GM03348 (cell line): ENCODE measurements around the gene TRAF3IP1.
"Not testable (repeated sequence)": the region's sequence is repeated elsewhere in the genome, so short reads cannot be mapped to it uniquely, and the experiment has no call there.

Source experiments
- DNase-seq: peaks from one replicate; pipeline ENCODE4 v3.0.0; 2012; ENCODE audit warnings: low spot score

The TRAF3IP1 gene

DNA sequence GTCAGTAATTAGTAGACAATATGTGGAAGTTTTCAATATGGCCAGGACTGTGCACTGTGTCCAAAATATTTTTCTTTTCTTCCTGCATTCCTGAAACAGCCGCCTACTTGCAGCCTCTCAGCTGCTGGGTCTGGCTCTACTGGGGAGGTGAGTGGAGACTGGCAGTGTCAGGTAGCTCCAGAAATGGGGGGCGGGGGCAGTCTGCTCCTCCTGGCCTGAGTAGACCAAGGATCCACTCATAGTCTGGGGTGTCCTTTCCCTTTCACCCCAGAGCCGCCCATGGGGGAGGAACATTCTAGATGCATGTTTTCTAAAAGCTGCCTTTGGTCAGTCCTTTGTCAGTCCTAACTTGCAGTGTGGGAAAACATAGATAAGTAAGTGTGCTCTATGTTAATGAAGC is 23.7 kb downstream of the TRAF3IP1 start:
- DNase-seq, result no peak

DNA sequence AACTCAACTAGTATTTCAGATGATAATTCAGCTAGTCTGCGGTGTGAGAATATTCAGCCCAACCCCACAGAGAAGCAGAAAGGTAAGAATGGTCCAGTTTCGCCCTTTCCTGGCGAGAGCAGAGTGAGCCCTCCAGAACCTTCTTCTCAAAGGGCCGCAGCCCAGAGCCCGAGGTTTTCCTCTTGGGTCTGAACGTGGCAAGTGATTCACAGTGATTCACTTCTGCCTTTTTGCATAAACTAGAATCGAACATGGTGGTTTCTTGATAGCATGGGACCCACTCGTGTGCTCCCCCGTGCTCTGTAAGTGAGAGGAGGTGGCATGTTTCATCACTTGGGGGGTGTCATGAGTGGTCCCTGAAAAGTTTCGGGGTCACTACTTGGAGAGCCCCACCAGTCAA is 24.2 kb downstream of the TRAF3IP1 start:
- DNase-seq, result no peak

DNA sequence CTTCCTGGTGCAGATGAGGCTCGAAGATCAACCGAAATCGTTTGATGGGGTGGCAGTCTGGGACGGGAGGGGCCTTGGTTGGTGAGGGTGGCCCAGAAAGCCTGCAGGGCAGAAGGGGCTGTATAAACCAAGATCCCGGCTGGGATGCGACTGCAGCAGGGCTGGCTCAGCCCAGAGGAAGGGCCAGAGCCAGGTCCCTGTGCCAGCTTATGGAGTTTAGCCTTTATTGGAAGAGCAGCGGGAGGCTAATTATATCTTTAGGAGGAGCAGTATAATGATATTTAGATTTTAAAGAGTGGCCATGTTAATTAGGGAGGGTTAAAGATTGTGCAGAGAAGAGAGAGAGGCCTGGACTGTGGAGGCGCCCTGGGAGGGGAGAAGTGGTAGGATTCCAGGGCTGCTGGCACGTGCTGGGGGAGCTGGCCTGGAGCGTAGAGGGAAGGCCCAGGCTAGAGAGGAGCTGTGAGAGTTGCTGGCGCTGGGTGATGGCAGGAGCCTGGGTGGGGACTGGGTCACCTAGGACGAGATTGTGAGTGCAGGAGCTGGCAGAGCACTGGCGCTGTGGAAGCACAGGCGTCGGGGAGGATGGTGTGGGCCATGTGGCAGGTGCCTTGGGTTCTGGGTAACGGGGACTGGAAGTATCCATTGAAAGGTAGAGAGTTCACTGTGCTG is 25.1 kb downstream of the TRAF3IP1 start:
- DNase-seq, result no peak

DNA sequence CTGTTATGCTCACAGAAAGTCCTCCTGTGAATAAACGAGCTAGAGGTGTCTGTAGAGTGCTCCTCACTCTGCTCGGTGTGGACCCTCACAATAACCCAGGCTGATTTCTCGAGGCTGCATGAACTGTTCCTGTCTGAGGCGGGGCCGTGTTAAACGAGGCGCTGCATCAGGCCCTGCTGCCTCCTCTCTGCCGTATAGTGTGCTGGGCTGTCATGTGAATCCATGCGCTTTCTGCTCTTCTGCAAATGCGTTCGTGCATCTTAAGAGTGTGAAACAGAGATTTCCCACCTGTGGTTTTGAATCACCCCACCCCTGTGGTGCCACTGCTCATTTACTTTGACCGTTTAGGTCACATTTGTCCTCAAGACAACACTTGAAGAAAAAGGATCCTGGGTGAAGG is 26.2 kb downstream of the TRAF3IP1 start:
- no peak for DNase-seq

DNA sequence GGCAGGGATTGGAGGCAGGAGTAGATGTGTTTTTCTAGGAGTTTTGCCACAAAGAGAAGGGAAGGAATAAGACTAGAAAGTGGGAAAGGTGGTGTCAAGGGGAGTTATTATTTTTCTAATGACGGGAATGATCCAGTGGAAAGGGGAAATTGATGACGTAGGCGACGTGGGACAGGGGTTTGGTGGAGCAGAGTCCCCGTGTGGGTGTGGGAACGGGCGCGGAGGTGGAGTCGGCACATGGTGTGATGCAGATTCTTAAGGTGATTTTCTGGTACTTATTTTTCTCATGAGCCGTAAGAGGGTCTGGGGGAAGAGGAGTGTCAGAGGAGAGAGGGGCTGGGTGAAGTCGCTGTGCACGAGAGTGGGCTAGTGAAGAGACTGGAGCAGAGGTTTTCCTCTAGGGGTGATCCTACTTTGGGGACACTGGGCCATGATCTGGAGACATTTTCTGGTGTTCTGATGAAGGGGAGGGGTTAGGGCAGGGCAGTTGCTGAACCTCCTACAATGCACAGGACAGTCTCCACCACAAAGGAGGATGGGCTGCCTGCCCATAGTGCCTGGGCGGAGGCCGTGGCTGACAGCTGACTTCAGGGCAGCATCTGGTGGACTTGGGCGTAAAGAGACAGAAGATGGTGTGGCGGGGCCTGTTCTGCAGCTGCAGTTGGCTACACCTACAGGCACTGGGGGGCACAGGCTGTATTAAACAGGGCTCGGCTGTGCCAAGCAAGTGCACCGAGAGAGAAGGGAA is 30.0 kb downstream of the TRAF3IP1 start:
- DNase-seq, result no peak

DNA sequence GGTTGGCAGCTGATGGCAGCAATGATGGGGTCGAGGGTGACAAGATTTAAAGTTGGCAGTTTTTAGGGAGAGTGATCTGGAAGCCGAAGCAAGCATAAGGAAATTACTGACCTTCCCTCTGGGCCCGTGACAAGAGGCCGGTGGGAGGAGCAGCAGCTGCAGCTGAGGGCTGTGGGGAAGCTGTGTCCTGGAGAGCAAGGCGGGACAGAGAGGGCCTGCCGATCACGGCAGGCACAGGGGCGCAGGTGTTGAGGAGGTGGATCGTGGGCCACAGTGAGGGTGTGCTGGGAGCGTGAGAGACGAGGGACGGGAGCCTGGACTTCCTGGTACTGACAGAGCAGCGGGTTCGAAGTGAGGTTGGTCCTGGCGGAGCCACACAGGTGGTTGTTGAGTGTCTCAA is 31.0 kb downstream of the TRAF3IP1 start:
- DNase-seq, result no peak

DNA sequence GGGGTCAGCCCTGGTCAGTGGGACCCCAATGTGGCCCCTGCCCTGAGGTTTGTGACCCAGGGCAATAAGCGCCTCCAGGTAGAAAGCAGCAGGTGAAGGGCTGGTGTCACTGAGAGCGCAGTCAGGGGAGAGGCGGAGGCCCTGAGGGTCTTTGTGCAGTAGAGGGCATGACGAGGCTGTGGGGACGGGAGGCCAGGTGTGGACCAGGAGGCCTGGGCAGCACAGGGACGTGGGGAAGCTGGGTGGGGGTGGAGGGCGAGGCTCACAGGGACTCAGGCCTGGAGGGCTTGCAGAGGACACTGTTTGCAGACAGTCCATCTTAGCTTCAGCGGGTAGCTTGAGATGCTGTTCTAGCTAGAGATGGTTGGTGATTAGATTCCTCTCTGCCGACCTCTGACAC is 32.0 kb downstream of the TRAF3IP1 start:
- DNase-seq, result no peak

DNA sequence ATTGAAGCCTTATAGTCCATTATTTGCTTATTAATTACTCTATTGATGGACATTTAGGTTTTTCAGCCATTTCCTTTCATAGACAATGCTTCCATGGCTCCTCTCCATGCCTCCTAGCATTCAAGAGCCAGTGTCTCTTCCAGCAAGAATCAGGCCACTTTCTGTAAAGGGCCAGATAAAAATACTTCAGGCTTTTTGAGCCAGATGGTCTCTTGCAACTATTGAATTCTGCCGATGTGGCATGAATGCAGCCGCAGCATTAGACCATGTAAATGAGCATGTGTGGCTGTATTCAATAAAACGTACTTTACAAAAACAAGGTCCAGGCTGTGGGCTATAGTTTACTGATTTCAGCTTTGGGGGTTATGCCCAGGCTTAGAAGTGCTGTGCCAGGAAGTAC is 38.5 kb downstream of the TRAF3IP1 start:
- no peak for DNase-seq

DNA sequence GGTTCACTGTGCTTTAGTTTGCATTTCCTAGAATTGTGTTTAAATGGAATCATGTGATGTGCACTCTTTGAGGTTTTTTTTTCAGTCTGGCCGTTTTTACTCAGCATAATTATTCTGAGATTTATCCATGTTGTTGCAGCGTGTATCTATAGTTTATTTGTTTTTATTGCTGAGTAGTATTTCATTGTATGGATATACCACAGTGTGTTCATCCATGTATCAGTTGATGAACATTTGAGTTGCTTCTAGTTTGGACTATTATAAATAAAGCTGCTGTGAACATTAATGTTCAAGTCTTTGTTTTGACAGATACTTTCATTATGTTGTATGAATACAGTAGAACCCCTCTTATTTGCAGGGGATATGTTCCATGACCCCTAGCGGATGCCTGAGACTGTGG is 39.1 kb downstream of the TRAF3IP1 start:
- DNase-seq, result no peak

DNA sequence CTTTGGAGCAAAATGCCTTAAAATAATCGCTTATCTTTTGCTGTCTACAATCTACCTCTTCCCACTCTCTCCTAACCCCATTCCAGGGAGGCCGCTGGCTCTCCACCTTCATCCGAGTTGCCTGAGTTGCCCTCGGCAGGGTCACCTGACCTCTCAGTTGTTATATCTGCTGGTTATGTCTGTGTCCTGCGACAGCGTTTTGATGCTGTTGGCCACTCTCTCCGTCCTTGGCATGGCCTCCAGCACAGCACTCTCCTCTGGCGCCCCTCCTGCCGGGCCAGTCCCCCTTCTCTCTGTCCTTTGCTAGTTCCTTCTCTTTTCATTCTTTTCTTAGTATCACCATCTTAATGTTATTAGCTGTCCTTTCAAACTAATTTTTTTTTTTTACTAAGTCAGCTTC is 41.6 kb downstream of the TRAF3IP1 start:
- no peak for DNase-seq

DNA sequence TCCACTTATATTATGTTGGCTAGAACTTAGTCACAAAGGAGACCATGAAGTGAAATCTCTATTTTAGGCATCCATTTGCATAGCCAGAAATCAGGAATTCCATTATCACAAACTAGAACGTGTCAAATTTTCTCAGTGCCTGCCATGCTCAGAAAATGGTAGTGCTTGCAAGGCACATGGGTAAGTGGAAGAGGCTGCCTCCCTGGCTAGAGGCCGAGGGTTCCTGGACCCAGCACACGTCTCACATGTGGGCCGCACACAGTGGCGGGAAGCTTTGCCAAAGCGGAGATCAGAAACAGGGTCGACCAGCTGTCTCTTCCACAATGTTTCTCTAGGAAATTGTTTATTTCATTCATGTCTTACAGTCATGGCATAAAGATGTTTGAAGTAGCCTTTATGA is 42.3 kb downstream of the TRAF3IP1 start:
- no peak for DNase-seq

DNA sequence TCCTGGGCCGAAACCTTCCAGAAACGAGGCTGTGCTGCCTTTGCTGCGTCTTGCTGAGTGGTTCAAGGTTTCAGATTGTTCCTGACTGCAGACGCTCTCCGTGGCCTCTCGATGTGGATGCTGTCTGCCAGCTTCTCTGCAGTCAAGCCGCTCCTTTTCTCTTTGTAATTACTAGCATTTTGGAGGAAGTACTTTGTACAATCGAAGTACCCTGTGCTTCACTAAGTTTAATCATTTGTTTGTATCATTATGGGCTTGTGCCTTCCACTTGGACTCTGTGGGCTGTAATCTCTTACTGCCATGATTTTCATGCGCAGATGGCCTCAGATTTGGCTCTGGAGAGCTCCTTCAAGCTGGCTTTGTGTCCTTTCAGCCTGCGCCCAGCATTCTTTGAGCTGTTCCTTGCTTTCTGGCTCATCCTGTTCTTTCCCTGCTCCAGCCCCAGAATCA is 49.3 kb downstream of the TRAF3IP1 start:
- peak; percentile 49 for DNase-seq

DNA sequence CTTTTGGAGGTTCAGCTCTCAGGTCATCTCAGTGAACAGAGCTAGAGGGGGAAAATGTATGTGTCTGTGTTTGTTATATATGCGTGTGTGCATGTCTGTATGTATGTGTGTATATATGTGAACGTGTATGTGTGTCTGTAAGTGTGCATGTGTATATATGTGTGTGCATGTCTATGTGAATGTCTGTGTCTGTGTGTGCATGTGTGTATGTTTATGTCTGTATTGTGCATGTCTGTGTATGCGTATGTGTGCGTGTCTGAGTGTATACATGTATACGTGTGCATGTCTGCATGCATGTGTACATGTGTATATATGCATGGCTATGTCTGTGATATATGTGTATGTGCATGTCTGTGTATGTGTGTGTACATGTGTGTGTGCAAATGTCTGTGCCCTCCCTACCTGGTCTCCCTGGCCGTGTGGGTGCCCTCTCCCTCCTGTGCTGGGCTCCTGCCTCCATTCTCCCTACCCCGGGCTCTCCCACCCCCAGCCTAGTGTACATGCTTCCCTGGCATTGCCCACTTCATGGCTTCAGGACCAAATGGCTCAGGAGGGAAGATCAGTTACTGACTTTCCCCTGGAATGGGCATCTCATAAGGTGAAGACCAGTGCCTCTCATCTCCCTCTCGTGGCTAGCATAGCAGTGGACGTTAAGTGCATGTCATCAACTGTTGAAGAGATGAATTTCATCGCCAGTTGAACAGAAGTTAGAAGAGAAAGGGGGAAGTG is 49.9 kb downstream of the TRAF3IP1 start:
- no peak for DNase-seq

DNA sequence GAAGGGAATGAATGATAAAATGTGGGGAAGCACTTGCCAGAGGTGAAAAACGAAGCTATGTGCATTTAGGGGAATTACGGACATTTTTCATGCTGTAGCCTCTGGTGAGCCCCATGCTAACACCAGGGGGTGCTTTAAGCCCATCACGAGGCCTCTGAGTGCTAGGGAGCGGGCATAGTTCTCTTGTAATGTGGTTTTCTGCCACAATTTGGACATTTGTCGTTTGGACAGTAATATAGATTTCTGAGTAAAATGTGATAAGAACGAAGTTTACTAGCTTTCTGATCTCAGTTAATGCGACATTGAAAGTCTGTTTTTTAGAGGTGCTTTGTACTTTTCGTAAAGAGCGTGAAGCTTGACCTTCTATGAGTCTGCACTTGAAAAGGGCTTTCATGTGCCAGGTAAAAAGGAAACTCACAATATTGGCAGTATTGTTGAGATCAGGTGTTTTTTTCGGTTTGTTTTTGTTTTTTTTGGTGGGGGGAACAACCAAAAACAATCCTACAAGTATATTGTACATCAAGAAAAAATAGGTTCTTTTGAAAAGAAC is 50.6 kb downstream of the TRAF3IP1 start:
- peak; percentile 88 for DNase-seq

DNA sequence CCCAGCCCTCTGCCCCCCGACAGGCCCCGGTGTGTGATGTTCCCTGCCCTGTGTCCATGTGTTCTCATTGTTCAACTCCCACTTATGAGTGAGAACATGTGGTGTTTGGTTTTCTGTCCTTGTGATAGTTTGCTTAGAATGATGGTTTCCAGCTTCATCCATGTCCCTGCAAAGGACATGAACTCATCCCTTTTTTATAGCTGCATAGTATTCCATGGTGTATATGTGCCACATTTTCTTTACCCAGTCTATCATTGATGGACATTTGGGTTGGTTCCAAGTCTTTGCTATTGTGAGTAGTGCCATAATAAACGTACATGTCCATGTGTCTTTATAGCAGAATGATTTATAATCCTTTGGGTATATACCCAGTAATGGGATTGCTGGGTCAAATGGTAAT is 52.0 kb downstream of the TRAF3IP1 start:
- DNase-seq, result not testable (repeated sequence)

DNA sequence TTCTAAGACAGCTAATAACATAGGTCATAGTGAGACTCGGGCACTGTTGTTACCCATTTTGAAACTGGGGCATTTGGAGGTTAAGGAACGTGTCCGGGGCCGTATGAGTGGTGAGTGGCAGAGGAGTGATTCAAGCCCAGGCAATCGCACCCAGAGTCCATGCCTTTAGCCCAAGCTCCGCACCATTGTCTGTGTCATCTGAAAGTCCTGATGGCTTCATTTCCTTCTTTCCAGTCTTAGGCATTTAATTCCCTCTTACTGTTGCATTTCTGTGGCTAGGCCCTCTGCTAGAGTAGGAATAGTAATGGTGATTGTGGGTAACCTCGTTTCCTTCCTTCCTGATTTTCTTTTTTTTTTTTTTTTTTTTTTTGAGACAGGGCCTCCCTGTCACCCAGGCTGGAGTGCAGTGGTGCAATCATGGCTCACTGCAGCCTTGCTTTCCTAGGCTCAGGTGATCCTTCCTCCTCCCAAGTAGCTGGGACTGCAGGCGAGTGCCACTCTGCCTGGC is 56.6 kb downstream of the TRAF3IP1 start:
- DNase-seq, result peak; percentile 59

DNA sequence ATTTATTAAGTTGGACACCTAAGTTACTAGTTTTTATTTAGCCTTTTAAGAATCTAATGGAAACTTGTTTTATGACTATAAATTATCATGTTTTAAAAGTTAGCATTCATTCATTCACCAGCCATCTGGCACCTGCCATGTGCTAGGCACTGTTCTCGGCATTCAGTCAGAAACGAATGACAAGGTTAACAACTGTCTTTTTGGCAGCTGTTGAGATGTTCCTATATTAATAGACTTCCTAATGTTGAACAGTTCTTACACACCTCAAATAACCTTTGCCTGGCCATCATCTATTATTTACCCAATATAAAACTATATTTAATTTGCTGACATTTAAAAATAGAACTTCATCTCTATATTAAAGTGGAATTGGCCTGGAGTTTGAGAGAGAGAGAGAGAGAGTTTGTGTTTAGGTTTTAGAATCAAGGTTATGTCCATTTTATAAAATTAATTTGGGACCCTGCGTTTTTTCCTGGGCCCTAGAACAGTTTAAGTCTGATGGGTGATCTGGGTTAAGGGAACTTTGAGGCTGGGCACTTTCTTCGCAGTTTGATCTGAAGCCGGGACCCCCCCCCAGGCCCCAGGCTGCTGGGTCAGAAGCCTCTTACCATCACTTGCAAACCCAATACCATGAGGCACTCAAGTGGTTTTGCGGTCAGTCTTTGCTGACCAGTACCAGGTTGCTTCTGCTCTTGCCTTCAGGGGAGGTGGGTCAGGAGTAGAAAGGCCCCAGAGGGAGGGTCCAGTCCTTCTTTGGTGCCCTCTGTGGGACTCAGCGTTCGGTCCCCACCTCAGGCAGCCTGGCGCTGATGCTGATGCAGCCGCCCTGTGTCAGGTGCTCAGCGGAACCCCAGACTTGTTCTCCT is 58.1 kb downstream of the TRAF3IP1 start:
- DNase-seq, result no peak

DNA sequence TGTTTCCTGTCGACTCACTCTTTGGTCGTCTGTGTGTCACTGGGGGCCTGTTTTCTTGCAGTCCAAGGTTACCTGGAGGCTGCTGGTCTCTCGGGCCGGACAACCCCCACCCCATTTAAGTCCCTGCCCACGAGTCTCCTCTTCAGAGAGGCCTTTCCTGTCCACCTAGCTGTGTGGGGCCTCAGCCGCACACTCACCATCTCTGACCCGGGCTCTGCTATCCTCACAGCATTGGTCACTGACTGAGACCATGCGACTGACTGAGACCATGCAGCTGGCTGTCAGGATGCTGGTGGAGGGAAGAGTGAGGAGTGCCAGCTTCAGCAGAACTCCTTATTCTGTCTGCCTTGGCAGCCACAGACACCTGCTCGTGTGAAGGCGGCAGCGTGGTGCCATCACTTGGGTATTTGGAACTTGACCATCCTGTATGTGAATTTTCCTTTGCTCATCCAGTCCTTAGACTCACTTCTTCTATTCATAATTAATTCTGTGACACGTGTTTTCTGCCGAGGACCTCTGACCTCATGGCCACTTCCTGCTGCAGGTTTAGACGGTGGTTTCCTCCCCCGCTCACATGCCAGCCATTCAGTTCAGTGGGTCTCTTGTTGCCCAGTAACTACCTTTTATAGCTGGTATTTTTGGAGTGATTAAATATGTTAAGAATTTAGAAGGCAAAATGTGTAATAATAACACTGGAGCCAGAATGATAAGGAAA is 58.9 kb downstream of the TRAF3IP1 start:
- peak; percentile 55 for DNase-seq

DNA sequence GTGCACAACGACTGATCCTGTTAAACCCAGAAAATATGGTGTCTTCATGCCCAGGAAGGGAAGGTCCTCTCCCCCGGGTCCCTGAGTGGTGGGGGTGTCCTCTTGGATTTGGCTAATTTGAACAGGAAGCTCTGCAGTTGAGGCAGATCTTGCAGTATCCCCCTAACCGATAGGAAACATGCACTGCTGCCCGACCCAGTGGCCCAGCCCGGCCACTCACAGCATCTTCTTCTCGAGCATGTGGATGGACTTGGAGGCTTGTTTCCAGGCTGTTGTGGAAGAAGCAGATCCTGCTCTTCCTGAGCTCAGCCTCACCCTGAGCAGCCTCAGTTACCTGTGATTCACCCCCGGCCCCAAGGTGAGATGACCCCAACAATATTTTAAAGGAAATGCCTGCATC is 60.0 kb downstream of the TRAF3IP1 start:
- no peak for DNase-seq

DNA sequence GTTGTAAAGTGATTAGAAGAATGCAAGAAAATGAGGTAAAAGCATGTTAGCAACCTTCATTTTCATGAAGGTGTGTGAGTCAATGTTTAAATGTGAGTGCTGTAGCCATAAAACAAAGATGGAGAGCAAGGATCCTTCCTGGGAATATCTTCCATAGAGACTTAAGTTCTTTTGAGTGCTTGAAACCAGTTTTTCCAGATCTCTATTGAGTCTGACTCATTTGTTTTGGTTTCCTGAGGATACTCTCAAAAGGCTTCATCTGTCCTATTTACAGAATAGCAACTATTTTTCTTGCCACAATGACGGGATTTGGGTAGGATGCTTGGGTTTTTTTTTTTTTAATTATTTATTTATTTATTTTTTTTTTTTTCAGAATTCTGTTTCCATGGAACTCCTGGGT is 60.5 kb downstream of the TRAF3IP1 start:
- DNase-seq, result peak; percentile 53
